Hematopoietic multipotent progenitor cell treated with erythropoietin and hydrocortisone succinate and interleukin-3 and kit ligand, for 4 days (in vitro differentiated cells): ENCODE measurements around the gene PJA2.
"Not testable (repeated sequence)": the region's sequence is repeated elsewhere in the genome, so short reads cannot be mapped to it uniquely, and the experiment has no call there.

Experiments used
- DNase-seq: peaks from one replicate; pipeline ENCODE4 v3.0.0-alpha.2; 2015

The PJA2 gene

GRCh38 chr5:109409844-109410388 is at the start of gene PJA2:
Gene PJA2, minus strand, starts transcription at chr5:109409974. Its CDS starts 26,541 bp downstream, at chr5:109383433.
- DNase-seq: peak; percentile 100

- DNase-seq: peak; percentile 37
Measured at GRCh38 chr5:109455598-109456096, 45.9 kb upstream of the PJA2 start.

GRCh38 chr5:109454731-109455505 is 45.1 kb upstream of the PJA2 start:
- DNase-seq: no peak

GRCh38 chr5:109453251-109453650 is 43.5 kb upstream of the PJA2 start:
- no peak for DNase-seq

GRCh38 chr5:109452661-109453060 is 42.9 kb upstream of the PJA2 start:
- no peak for DNase-seq

GRCh38 chr5:109451146-109451545 is 41.4 kb upstream of the PJA2 start:
- DNase-seq: no peak

- DNase-seq: peak; percentile 27
Measured at GRCh38 chr5:109450129-109450877, 40.5 kb upstream of the PJA2 start.

- no peak for DNase-seq
Measured at GRCh38 chr5:109448838-109449237, 39.1 kb upstream of the PJA2 start.

- no peak for DNase-seq
Measured at GRCh38 chr5:109439590-109439989, 29.8 kb upstream of the PJA2 start.

GRCh38 chr5:109426075-109426474 is 16.3 kb upstream of the PJA2 start:
- DNase-seq: no peak

- DNase-seq: not testable (repeated sequence)
Measured at GRCh38 chr5:109425521-109425920, 15.7 kb upstream of the PJA2 start.

- no peak for DNase-seq
Measured at GRCh38 chr5:109421956-109422355, 12.2 kb upstream of the PJA2 start.

- DNase-seq: no peak
Measured at GRCh38 chr5:109418712-109419352, 9.1 kb upstream of the PJA2 start.

- DNase-seq: no peak
Measured at GRCh38 chr5:109416882-109417281, 7.1 kb upstream of the PJA2 start.

- not testable (repeated sequence) for DNase-seq
Measured at GRCh38 chr5:109413921-109414461, 4.2 kb upstream of the PJA2 start.

GRCh38 chr5:109413458-109413857 is 3.7 kb upstream of the PJA2 start:
- DNase-seq: peak; percentile 53

GRCh38 chr5:109412981-109413402 is 3.2 kb upstream of the PJA2 start:
- peak; percentile 59 for DNase-seq

- DNase-seq: peak; percentile 46
Measured at GRCh38 chr5:109411627-109412026, 1.9 kb upstream of the PJA2 start.

- no peak for DNase-seq
Measured at GRCh38 chr5:109411149-109411514, 1.4 kb upstream of the PJA2 start.

GRCh38 chr5:109410389-109411148 is 795 bp upstream of the PJA2 start:
- peak; percentile 91 for DNase-seq

- DNase-seq: peak; percentile 93
Measured at GRCh38 chr5:109408991-109409843, 557 bp downstream of the PJA2 start.
